ENCODE results near the gene CCNG2.

Gene CCNG2

GRCh38 chr4:77154761-77155499 is 2.1 kb upstream of the CCNG2 start:
- FAIRE-seq (no peak), DNase-seq (ENCODE audit: insufficient read length, low spot score) (no peak)
- no peak for TF ChIP-seq POLR2A (IDR thresholded peaks at IDR 0.05; ENCODE audit: low read depth, low read length)

GRCh38 chr4:77155631-77156452 is 1.2 kb upstream of the CCNG2 start:
- DNase-seq (ENCODE audit: insufficient read length, low spot score): no peak
- TF ChIP-seq POLR2A (IDR thresholded peaks at IDR 0.05; ENCODE audit: low read depth, low read length): no peak
- FAIRE-seq: no peak

GRCh38 chr4:77156533-77156911 is 485 bp upstream of the CCNG2 start:
- DNase-seq (ENCODE audit: insufficient read length, low spot score): peak; percentile 77
- peak; percentile 91 for FAIRE-seq
- peak; percentile 29; the same call in 1 of the 2 replicates for TF ChIP-seq POLR2A (IDR thresholded peaks at IDR 0.05; ENCODE audit: low read depth, low read length)

GRCh38 chr4:77157859-77158486 is 966 bp downstream of the CCNG2 start:
- peak; percentile 20; the same call in 1 of the 2 replicates for TF ChIP-seq POLR2A (IDR thresholded peaks at IDR 0.05; ENCODE audit: low read depth, low read length)
- FAIRE-seq (no peak), DNase-seq (ENCODE audit: insufficient read length, low spot score) (peak; percentile 63)

- no peak for TF ChIP-seq POLR2A (IDR thresholded peaks at IDR 0.05; ENCODE audit: low read depth, low read length)
- FAIRE-seq (no peak), DNase-seq (ENCODE audit: insufficient read length, low spot score) (no peak)
Measured at GRCh38 chr4:77158487-77158861, 1.5 kb downstream of the CCNG2 start.

- no peak for TF ChIP-seq POLR2A (IDR thresholded peaks at IDR 0.05; ENCODE audit: low read depth, low read length)
- no peak for FAIRE-seq
- DNase-seq (ENCODE audit: insufficient read length, low spot score): no peak
Measured at GRCh38 chr4:77159806-77160205, 2.8 kb downstream of the CCNG2 start.

GRCh38 chr4:77163641-77164040 is 6.6 kb downstream of the CCNG2 start:
- no peak for TF ChIP-seq POLR2A (IDR thresholded peaks at IDR 0.05; ENCODE audit: low read depth, low read length)
- DNase-seq (ENCODE audit: insufficient read length, low spot score): no peak
- FAIRE-seq: no peak

GRCh38 chr4:77167173-77167572 is 10.2 kb downstream of the CCNG2 start:
- no peak for DNase-seq (ENCODE audit: insufficient read length, low spot score)
- no peak for FAIRE-seq
- TF ChIP-seq POLR2A (IDR thresholded peaks at IDR 0.05; ENCODE audit: low read depth, low read length): no peak

GRCh38 chr4:77167866-77168265 is 10.9 kb downstream of the CCNG2 start:
- no peak for TF ChIP-seq POLR2A (IDR thresholded peaks at IDR 0.05; ENCODE audit: low read depth, low read length)
- no peak for DNase-seq (ENCODE audit: insufficient read length, low spot score)
- FAIRE-seq: no peak

- DNase-seq (ENCODE audit: insufficient read length, low spot score) (no peak), FAIRE-seq (no peak)
- no peak for TF ChIP-seq POLR2A (IDR thresholded peaks at IDR 0.05; ENCODE audit: low read depth, low read length)
Measured at GRCh38 chr4:77169481-77169880, 12.5 kb downstream of the CCNG2 start.

- DNase-seq (ENCODE audit: insufficient read length, low spot score) (no peak), FAIRE-seq (no peak)
- TF ChIP-seq POLR2A (IDR thresholded peaks at IDR 0.05; ENCODE audit: low read depth, low read length): no peak
Measured at GRCh38 chr4:77170926-77171325, 13.9 kb downstream of the CCNG2 start.

GRCh38 chr4:77172336-77172735 is 15.3 kb downstream of the CCNG2 start:
- no peak for TF ChIP-seq POLR2A (IDR thresholded peaks at IDR 0.05; ENCODE audit: low read depth, low read length)
- DNase-seq (ENCODE audit: insufficient read length, low spot score) (peak; percentile 15), FAIRE-seq (no peak)

GRCh38 chr4:77174426-77174825 is 17.4 kb downstream of the CCNG2 start:
- DNase-seq (ENCODE audit: insufficient read length, low spot score) (no peak), FAIRE-seq (no peak)
- no peak for TF ChIP-seq POLR2A (IDR thresholded peaks at IDR 0.05; ENCODE audit: low read depth, low read length)

- DNase-seq (ENCODE audit: insufficient read length, low spot score) (no peak), FAIRE-seq (no peak)
- TF ChIP-seq POLR2A (IDR thresholded peaks at IDR 0.05; ENCODE audit: low read depth, low read length): no peak
Measured at GRCh38 chr4:77175201-77175611, 18.2 kb downstream of the CCNG2 start.
